Loucy (cell line): Measurements from ENCODE around the gene ILF3.

ENCODE experiments used
- EZH2phosphoT487 ChIP-seq: fragments of 200-600 bp; IDR thresholded peaks from 2 replicates; pipeline ENCODE4 v1.6.1; 2018; ENCODE audit warnings: antibody characterized with exemption, mild to moderate bottlenecking, moderate library complexity, borderline replicate concordance
- TF ChIP-seq, protein P1 (sequence below): fragments of 200-600 bp; sonication (generic); conservative IDR thresholded peaks from 2 replicates; pipeline ENCODE4 v1.5.1; 2014; ENCODE audit warnings: mild to moderate bottlenecking, antibody characterized with exemption, low read length

DNA sequence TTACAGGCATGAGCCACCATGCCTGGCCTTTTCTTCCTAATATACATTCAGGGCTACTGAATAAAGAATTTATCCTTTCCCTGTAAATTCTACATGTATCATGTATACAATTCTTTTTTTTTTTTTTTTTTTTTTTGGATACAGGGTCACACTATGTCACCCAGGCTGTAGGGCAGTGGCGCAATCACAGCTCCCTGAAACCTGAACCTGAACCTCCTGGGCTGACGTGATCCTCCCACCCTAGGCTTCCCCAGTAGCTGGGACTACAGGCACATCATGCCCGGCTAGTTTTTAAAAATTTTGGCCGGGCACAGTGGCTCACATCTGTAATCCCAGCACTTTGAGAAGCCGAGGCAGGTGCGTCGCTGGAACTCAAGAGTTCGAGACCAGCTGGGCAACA lies 35.3 kb upstream of the ILF3 start:
- TF ChIP-seq, protein P1, sequence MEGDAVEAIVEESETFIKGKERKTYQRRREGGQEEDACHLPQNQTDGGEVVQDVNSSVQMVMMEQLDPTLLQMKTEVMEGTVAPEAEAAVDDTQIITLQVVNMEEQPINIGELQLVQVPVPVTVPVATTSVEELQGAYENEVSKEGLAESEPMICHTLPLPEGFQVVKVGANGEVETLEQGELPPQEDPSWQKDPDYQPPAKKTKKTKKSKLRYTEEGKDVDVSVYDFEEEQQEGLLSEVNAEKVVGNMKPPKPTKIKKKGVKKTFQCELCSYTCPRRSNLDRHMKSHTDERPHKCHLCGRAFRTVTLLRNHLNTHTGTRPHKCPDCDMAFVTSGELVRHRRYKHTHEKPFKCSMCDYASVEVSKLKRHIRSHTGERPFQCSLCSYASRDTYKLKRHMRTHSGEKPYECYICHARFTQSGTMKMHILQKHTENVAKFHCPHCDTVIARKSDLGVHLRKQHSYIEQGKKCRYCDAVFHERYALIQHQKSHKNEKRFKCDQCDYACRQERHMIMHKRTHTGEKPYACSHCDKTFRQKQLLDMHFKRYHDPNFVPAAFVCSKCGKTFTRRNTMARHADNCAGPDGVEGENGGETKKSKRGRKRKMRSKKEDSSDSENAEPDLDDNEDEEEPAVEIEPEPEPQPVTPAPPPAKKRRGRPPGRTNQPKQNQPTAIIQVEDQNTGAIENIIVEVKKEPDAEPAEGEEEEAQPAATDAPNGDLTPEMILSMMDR = no peak
- no peak for TF ChIP-seq EZH2phosphoT487
